Duodenal mucosa (tissue), 2 donors: ENCODE data around the gene SACS.

Experiments
- H3K27ac ChIP-seq: one replicate; pipeline ENCODE4 v1.7.0; 2013; ENCODE audit warnings: low read depth, low read length
- H3K27me3 ChIP-seq, 2 donors: one replicate each; pipeline ENCODE4 v1.7.0; 2013; ENCODE audit warnings: low read length in 2 of 2, control low read depth in 1 of 2; ENCODE audit not compliant: insufficient read depth in 2 of 2, control insufficient read depth in 1 of 2
- H3K36me3 ChIP-seq, 2 donors: one replicate each; pipeline ENCODE4 v1.7.0; 2013; ENCODE audit warnings: low read length in 2 of 2, control low read depth in 1 of 2; ENCODE audit not compliant: insufficient read depth in 2 of 2, control insufficient read depth in 1 of 2
- H3K4me1 ChIP-seq, 2 donors: one replicate each; pipeline ENCODE4 v1.7.0; 2013; ENCODE audit warnings: low read length in 2 of 2, control low read depth in 1 of 2; ENCODE audit not compliant: insufficient read depth in 2 of 2, control insufficient read depth in 1 of 2
- H3K4me3 ChIP-seq, 2 donors: one replicate each; pipeline ENCODE4 v1.7.0; 2013; ENCODE audit warnings: low read length in 2 of 2, low read depth in 1 of 2
- H3K9ac ChIP-seq, 2 donors: one replicate each; pipeline ENCODE4 v1.7.0; 2013; ENCODE audit warnings: low read length in 2 of 2, low read depth in 1 of 2
- H3K9me3 ChIP-seq, 2 donors: one replicate each; pipeline ENCODE4 v1.7.0; 2013; ENCODE audit warnings: low read length in 2 of 2, control low read depth in 1 of 2; ENCODE audit not compliant: control insufficient read depth in 1 of 2

The SACS gene

DNA sequence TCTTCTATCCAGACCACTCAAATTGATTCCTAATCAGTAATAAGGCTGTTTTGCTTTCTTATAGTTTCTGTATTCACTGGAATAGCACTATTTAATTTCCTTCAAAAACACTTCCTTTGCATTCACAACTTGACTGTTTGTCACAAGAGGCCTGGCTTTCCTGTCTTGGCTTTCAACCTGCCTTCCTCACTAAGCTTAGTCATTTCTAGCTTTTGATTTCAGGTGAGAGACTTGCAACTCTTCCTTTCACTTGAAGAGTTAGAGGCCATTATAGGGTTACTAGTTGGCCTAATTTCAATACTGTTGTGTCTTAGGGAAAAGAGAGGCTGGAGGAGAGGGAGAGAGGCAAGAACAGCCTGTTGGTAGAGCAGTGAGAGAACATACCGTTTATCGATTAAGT is 47.0 kb downstream of the SACS start:
- Histone ChIP-seq H3K27ac (no peak overlapping the region), H3K9me3 (no peaks in the 10 kb centered on the region), H3K9ac (no peak overlapping the region), H3K27me3 (no peaks in the 10 kb centered on the region), H3K4me3 (no peak overlapping the region), H3K36me3 (no peaks in the 10 kb centered on the region), H3K4me1 (no peaks in the 10 kb centered on the region)

DNA sequence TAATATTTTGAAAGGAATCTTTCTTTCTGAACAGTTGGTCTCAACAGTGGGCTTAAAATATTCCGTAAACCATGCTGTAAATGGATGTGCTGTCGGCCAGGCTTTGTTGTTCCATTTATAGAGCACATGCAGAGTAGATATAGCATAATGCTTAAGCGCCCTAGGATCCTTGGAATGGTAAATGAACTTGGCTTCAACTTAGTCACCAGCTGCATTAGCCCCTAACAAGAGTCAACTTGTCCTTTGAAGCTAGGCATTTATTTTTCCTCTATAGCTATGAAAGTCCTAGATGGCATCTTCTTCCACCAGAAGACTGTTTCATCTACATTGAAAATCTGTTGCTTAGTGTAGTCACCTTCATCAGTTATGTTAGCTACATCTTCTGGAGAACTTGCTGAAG is 47.6 kb downstream of the SACS start:
- no peak overlapping the region for H3K9ac ChIP-seq
- H3K9me3 ChIP-seq: no peaks in the 10 kb centered on the region
- no peaks in the 10 kb centered on the region for H3K4me1 ChIP-seq
- no peak overlapping the region for H3K27ac ChIP-seq
- H3K27me3 ChIP-seq: no peaks in the 10 kb centered on the region
- H3K36me3 ChIP-seq: no peaks in the 10 kb centered on the region
- no peak overlapping the region for H3K4me3 ChIP-seq

DNA sequence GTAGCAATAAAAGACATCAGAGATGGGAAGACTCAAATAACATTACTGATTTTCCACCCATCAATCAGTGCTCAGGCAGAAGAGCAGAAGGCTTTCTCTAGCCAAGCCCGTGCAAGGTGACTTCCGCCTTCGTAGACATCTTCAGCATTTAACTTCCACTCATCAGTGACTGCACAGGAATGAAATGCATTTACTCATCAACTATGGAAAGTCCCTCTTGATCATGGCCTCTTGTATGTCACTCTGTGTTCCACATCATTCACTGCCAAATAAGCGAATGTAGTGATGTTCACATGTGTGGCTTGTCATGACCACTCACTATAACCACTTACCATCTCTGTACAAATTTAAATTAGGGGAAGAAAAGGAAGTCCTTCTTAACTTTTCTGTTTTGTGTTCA is 49.4 kb downstream of the SACS start:
- Histone ChIP-seq H3K36me3 (no peaks in the 10 kb centered on the region), H3K27me3 (no peaks in the 10 kb centered on the region), H3K9ac (no peak overlapping the region), H3K9me3 (no peaks in the 10 kb centered on the region), H3K4me1 (no peaks in the 10 kb centered on the region), H3K27ac (no peak overlapping the region), H3K4me3 (no peak overlapping the region)

DNA sequence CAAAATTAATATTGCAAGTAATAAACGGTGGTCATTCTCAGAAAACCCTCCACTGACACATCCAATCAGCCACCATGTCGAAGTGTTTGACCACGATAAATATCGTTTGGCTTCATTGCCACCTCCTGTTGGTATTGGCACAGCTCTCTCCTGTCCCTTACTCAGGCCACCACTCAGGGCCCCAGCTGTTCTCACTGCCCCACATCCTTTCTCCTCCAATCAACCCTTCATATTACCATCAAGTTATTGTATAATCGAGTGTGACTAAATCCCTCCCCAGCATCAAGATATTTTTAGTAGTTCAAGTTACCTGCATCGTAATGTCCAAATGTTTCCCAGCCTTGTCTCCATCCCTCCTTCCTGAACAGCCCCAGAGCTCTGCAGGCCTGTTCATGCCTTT is 50.4 kb downstream of the SACS start:
- H3K36me3 ChIP-seq: no peaks in the 10 kb centered on the region
- no peaks in the 10 kb centered on the region for H3K9me3 ChIP-seq
- no peaks in the 10 kb centered on the region for H3K4me1 ChIP-seq
- H3K9ac ChIP-seq: no peak overlapping the region
- H3K27me3 ChIP-seq: no peaks in the 10 kb centered on the region
- no peak overlapping the region for H3K27ac ChIP-seq
- no peak overlapping the region for H3K4me3 ChIP-seq

DNA sequence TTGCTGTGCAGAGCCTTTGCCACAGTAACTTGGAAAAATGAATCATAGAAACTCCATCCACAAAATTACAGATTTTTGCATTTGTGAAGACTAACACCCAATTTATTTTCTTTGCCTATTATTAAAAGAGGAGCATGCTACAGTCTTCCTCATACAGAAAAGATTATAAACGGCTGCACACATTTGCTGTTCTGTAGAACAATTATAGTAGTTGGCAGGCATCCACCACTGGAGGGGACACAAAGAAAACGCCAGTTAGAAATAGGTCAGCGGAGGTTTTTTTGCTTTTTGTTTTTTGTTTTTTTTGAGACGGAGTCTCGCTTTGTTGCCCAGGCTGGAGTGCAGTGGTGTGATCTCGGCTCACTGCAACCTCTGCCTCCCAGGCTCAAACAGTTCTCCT is 51.6 kb downstream of the SACS start:
- Histone ChIP-seq H3K27ac (no peak overlapping the region), H3K36me3 (no peaks in the 10 kb centered on the region), H3K9me3 (no peaks in the 10 kb centered on the region), H3K27me3 (no peaks in the 10 kb centered on the region), H3K9ac (no peak overlapping the region), H3K4me3 (no peak overlapping the region), H3K4me1 (peaks cover 3 to 7% of the 10 kb centered on the region in 2 donors)

DNA sequence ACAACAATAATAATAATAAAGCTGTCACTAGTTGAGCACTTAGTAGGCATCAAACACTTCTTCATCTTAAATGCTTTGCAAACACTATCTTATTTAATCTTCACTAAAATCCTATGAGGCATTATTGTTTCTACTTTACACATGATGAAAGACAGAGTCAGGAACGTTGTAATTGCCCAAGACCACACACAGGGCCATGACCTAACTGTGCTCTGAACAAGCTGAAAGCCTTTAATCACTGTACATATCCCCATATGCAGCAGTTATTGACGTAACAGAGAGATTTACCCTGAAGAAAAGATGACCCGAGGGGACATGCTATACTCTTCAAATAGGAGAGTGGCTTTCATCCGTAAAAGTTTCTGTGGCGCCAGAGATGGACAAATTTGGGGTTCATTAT is 53.0 kb downstream of the SACS start:
- Histone ChIP-seq H3K9me3 (no peaks in the 10 kb centered on the region), H3K4me3 (no peak overlapping the region), H3K4me1 (peaks cover 6 to 7% of the 10 kb centered on the region in 2 donors), H3K9ac (no peak overlapping the region), H3K36me3 (no peaks in the 10 kb centered on the region), H3K27ac (no peak overlapping the region), H3K27me3 (no peaks in the 10 kb centered on the region)

DNA sequence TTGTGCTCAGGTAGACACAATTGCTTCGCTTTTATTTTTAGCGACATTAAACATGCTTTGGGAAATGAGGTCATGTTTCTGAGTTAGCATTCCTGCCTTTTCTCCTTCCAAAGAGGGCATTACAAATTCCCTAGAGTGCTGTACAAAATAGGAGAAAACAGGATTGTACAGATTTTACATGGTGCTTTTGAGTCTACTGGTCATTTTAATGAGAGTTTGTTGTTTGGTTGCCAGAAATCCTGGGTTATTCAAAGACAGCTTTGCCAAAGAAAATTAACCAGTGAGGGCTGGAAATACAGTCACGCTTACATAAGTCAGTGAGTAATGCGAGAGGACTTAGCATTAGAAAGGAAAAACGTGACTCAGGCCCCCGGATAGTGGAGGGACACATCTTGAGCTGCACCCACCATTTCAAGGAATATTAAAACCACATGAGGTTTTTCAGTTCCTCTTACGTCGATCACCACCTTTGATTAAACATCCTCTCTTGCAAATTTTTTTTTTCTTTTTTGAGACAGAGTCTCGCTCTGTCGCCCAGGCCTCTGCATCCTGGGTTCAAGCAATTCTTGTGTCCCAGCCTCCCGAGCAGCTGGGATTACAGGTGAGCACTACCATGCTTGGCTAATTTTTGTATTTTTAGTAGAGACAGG is 55.4 kb downstream of the SACS start:
- Histone ChIP-seq H3K27ac (no peak overlapping the region), H3K4me1 (peaks cover 6 to 7% of the 10 kb centered on the region in 2 donors), H3K36me3 (no peaks in the 10 kb centered on the region), H3K4me3 (no peak overlapping the region), H3K9ac (no peak overlapping the region), H3K9me3 (no peaks in the 10 kb centered on the region), H3K27me3 (no peaks in the 10 kb centered on the region)

DNA sequence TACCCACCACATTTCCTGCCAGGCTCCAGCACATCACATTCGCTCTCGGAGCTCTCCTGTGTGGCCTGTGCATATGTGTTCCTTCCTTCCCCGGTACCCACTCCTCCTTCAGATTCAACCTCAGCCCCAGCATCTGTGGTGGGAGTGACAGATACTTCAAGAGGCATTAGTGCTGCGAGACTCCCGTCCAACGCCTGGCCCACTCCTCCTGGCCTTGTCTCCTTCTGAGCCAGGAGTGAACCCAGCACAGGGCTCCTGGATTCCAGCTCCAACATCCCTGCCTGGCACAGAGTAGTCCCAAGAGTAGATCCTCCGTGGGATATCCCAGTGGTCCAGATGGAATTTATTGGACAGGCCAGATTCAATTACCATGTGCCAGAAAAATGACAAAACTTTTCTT is 55.9 kb downstream of the SACS start:
- Histone ChIP-seq H3K27ac (no peak overlapping the region), H3K4me3 (no peak overlapping the region), H3K9ac (no peak overlapping the region), H3K36me3 (no peaks in the 10 kb centered on the region), H3K9me3 (no peaks in the 10 kb centered on the region), H3K27me3 (no peaks in the 10 kb centered on the region), H3K4me1 (peaks cover 6 to 7% of the 10 kb centered on the region in 2 donors)

DNA sequence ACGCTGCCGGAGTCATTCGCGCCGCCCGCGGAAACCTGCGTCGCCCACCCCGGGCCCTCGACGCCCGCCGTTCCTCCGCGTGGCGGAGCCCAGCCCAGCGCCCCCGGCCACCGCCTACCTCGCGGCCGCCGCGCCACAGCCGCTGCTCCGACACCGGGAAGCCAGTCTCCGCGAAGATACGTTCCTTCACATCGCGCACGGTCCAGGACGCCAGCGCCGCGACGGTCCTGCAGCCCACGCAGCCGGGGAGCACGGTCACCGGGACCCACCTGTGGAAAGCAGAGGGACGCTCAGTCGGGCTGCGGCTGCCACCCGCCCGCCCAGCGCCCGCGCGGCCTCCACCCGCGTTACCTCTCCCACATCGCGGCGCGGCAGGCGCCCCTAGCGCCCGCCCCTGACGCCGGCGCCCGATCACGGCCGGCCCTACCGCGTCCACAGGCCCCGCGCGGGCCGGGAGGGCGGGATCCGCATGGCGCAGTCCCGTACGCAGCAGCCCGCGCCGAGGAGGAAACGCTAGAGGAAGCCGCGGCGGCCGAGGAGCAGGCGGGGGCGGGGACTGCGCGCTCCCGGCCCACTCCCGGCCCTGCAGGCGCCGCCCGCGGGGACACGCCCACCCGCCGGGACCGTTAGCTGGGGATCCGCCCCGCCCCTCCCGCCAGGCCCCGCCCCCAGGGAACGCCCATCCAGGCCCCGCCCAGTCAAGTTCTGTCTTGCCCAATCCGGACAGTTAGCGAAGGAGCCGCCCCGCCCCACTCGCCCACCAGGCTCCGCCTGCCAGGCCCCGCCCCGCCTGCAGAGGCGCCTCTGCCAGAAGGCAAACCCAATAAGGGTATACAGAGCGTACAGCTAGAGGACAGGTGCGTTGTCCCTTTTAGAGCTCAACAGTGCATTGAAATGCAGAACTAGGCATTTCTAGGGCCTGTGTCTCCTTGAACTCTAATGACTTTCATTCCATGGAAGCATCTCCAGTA is 58.2 kb downstream of the SACS start:
- Histone ChIP-seq H3K27ac (no peak overlapping the region), H3K27me3 (no peaks in the 10 kb centered on the region), H3K4me1 (peaks cover 6 to 12% of the 10 kb centered on the region in 2 donors), H3K9ac (peak overlapping the region; percentile 52 to 59), H3K4me3 (peak overlapping the region; percentile 67 to 82), H3K9me3 (no peaks in the 10 kb centered on the region), H3K36me3 (no peaks in the 10 kb centered on the region)

DNA sequence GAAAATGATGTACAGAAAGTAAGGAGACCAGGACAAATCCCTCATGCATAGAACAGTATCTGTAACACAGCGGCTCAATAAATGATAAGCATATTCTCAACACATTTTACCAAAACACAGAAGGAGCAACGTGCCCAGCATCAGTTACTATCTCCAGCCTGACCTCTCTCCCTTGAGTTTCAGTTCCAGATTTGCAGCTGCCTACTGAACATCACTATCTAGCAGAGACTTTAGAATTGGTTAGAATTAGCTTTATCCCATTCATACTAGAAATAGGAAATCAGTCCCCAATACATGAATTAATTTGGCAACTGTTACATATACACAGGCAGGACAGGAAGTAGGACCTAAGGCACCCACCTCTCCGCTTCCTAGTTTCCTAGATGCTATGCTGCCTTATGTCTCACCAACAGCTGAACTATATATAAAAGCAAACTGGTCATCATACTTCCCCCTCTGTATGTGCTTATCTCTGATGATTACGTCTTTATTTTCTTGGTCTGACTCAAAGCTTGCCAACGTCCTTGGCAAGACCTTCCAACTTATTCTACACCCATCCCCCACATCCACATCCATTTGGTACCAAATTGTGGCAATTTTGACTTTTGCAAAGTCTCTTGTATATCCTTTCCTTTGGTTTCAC is 61.1 kb downstream of the SACS start:
- H3K9me3 ChIP-seq: no peaks in the 10 kb centered on the region
- no peak overlapping the region for H3K9ac ChIP-seq
- H3K4me1 ChIP-seq: peaks cover 3 to 6% of the 10 kb centered on the region in 2 donors
- H3K27me3 ChIP-seq: no peaks in the 10 kb centered on the region
- no peaks in the 10 kb centered on the region for H3K36me3 ChIP-seq
- no peak overlapping the region for H3K27ac ChIP-seq
- no peak overlapping the region for H3K4me3 ChIP-seq
